ENCODE measurements around the gene CCDC138.

Gene CCDC138

GRCh38 chr2:108912629-108912902, 126.0 kb downstream of the CCDC138 start:
- no peak overlapping the region for H3K9ac ChIP-seq
- H3K4me1 ChIP-seq: no peaks in the 10 kb centered on the region
- no peaks in the 10 kb centered on the region for H3K27me3 ChIP-seq (ENCODE audit: control insufficient read depth, insufficient read depth, low read length)
- H3K4me2 ChIP-seq (ENCODE audit: low read length): no peak overlapping the region
- no peaks in the 10 kb centered on the region for H3K9me3 ChIP-seq (ENCODE audit: control insufficient read depth, low read length)
- no peak overlapping the region for H2AFZ ChIP-seq
- H3K4me3 ChIP-seq (ENCODE audit: low read depth, low read length): no peak overlapping the region
- no peak overlapping the region for H3K27ac ChIP-seq
- TF ChIP-seq CTCF (IDR thresholded peaks at IDR 0.05): no peak
- no peaks in the 10 kb centered on the region for H3K36me3 ChIP-seq (ENCODE audit: control insufficient read depth, insufficient read depth, low read length)
- no peaks in the 10 kb centered on the region for H3K79me2 ChIP-seq

GRCh38 chr2:108916122-108916795, 129.7 kb downstream of the CCDC138 start:
- Histone ChIP-seq H3K4me3 (ENCODE audit: low read depth, low read length) (no peak overlapping the region), H3K79me2 (no peaks in the 10 kb centered on the region), H3K27me3 (ENCODE audit: control insufficient read depth, insufficient read depth, low read length) (no peaks in the 10 kb centered on the region), H2AFZ (no peak overlapping the region), H3K9me3 (ENCODE audit: control insufficient read depth, low read length) (no peaks in the 10 kb centered on the region), H3K9ac (no peak overlapping the region), H3K36me3 (ENCODE audit: control insufficient read depth, insufficient read depth, low read length) (no peaks in the 10 kb centered on the region), H3K4me2 (ENCODE audit: low read length) (no peak overlapping the region), H3K27ac (no peak overlapping the region), H3K4me1 (no peaks in the 10 kb centered on the region)
- TF ChIP-seq CTCF (IDR thresholded peaks at IDR 0.05): no peak

GRCh38 chr2:108916796-108917421, 130.3 kb downstream of the CCDC138 start:
- TF ChIP-seq CTCF (IDR thresholded peaks at IDR 0.05): no peak
- H3K4me3 ChIP-seq (ENCODE audit: low read depth, low read length): no peak overlapping the region
- H3K9ac ChIP-seq: no peak overlapping the region
- no peak overlapping the region for H3K4me2 ChIP-seq (ENCODE audit: low read length)
- H3K9me3 ChIP-seq (ENCODE audit: control insufficient read depth, low read length): no peaks in the 10 kb centered on the region
- no peaks in the 10 kb centered on the region for H3K27me3 ChIP-seq (ENCODE audit: control insufficient read depth, insufficient read depth, low read length)
- no peaks in the 10 kb centered on the region for H3K36me3 ChIP-seq (ENCODE audit: control insufficient read depth, insufficient read depth, low read length)
- H3K79me2 ChIP-seq: no peaks in the 10 kb centered on the region
- no peak overlapping the region for H3K27ac ChIP-seq
- no peak overlapping the region for H2AFZ ChIP-seq
- H3K4me1 ChIP-seq: no peaks in the 10 kb centered on the region

- no peak overlapping the region for H3K4me2 ChIP-seq (ENCODE audit: low read length)
These were observed 131.0 kb downstream of the CCDC138 start for GRCh38 chr2:108917526-108917925.

More at GRCh38 chr2:108917526-108917925, 131.0 kb downstream of the CCDC138 start:
- Histone ChIP-seq H3K79me2 (no peaks in the 10 kb centered on the region), H3K9ac (no peak overlapping the region), H3K36me3 (ENCODE audit: control insufficient read depth, insufficient read depth, low read length) (no peaks in the 10 kb centered on the region), H3K4me1 (no peaks in the 10 kb centered on the region), H3K9me3 (ENCODE audit: control insufficient read depth, low read length) (no peaks in the 10 kb centered on the region), H3K4me3 (ENCODE audit: low read depth, low read length) (no peak overlapping the region), H2AFZ (no peak overlapping the region), H3K27ac (no peak overlapping the region), H3K27me3 (ENCODE audit: control insufficient read depth, insufficient read depth, low read length) (no peaks in the 10 kb centered on the region)
- TF ChIP-seq CTCF (IDR thresholded peaks at IDR 0.05): no peak

Measured in parathyroid adenoma (tissue), 2 donors.